IPS DF 19.7 (cell line): ENCODE results near the gene DICER1.

ENCODE experiments used
- DNase-seq: peaks from one replicate; pipeline ENCODE4 v3.0.0-alpha.2; 2013; ENCODE audit warnings: low read depth, low spot score

The DICER1 gene

DNA sequence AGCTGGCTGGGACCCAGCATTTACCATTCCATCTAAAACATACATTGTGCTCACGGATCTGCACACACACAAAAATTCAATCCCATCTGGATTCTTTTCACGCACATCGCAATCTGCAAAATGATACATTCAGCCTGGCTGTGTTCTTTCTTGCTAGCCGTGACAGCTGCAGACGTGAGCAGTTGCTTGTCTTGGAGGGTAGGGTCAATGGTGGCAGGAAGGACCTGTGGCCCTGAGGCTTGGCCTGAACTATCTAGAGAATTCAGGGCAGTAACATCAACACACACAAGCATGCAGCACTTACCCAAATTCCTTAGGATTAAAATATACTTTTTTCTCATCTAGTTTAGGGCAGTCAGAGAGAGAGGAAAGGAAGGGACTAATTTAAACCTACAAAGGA is 72.0 kb downstream of the DICER1 start:
- DNase-seq: no peak

DNA sequence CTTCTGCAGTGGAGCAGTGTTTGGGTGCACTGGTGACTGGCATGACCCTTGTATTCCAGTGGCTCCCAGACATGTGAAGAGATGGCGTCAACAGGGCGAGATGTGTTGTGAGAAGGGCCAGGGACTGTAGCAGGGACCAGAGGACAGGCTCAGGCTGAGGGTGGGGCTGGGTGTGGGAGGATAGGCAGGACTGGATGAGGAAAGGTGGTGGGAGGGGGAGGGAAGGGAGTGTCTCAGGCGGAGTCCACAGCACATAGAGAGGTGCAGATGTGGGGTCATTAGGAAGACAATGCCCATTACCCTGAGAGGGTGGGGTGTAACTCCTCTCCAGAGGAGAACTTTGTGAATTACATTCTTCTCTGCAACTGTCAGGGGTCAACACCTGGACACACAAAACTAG is 78.5 kb downstream of the DICER1 start:
- DNase-seq: peak; percentile 15

DNA sequence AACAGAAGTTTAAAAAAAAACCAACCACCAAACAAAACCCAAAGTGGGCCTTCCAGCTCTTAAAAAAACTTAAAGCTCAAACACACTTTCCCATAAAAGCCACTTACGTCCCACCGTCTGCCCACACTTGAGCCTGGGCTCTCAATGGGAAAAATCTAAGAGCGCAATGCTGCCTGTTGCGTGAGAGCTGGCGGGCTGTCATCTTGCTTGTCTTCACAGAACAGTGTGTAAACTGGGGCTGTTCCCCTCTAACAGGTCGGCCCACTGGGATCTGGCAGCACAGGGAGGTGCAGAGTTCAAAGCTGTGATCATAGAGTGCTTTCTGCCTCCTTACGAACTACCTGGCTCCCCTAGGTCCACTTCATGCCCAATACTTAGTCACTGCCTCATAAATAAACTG is 80.0 kb downstream of the DICER1 start:
- no peak for DNase-seq

DNA sequence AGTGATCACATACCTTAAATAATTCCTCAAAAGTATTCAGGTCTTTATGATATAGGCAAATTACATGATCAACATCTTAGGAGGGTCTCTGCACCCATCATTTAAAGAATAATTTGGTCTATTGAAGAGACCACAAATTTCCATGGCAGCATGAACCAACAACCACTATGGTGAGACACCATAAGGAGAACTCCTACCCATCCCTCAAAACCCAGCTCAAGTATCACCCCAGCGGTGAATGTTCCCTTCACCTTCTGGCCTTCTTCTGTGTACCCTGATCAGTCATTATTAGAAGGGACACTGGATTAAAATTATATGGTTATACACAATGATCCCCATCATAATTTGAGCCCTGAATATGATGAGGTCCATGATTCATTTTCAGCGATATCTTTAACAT is 81.5 kb downstream of the DICER1 start:
- no peak for DNase-seq

DNA sequence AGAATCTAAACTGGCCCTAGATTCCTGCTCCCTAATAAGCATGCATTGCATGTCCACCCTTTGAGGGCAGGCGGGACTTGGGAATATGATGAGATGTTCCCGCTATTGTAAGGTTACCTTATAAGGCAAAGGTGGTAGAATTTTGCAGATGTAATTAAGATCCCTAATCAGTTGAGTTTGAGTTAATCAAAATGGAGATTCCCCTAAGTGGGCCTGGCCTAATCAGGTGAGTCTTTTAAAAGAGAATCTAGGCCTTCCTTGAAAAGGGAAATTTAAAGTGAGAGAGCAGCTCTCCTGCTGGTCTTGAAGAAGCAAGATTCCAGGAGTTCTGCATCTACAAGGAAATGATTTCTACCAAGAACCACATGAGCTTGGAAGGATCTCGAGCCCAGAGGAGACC is 83.4 kb downstream of the DICER1 start:
- DNase-seq: no peak

DNA sequence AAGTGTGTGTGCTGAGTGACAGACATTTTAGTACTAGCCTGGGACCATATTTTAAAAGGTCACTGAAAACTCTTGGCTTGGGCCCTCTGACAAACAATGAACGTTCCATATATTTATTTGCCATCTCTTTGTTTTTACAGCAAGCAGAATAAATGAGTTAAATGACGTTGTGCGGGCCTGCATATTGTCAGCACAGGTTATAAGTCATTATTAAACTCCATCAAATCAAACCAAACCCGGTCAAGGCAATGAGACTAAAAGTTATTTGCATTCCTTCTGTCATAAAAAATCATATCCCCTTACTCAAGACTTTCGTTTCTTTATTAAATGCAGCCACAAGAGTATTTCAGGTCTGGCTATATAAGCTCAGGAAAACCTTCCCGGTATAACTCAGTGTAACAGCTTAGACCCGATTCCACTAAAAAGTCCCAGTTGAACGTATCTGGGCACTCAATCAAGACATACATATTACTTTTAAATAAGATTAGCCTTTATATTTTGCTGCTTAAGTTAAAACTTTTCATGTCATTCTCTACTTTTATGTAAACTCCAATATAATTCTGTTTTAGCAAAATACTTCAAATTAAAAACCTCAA is 84.9 kb downstream of the DICER1 start:
- DNase-seq: no peak

DNA sequence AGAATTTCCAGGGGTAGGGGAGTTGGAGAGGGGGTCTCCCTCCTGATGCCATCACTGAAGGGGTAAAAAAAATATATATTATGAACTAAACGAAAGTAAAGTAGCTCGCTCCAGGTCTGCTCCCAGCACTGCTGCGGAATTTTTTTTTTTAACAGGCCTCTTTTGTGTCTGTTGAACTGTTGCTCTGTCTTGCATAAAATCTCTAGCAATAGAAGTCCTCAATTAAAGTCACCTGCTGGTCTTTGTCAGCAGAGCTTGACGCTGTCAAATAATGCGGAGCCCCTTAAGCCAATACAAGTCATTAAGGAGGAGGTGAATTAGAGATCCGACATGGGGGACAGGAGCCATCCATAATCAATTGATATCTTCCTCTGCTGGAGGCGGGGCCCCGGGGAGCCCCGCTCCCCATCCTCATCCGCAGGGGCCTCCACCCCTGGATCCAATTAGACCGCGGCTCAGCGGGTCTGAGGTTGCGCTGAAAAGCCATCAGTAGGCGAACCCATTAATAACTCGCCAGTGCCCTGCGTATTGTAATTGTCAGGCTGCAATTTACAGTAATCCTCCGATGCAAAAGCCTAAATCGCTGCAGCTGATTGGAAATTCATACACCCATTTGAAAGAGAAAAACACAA is 85.6 kb downstream of the DICER1 start:
- no peak for DNase-seq

DNA sequence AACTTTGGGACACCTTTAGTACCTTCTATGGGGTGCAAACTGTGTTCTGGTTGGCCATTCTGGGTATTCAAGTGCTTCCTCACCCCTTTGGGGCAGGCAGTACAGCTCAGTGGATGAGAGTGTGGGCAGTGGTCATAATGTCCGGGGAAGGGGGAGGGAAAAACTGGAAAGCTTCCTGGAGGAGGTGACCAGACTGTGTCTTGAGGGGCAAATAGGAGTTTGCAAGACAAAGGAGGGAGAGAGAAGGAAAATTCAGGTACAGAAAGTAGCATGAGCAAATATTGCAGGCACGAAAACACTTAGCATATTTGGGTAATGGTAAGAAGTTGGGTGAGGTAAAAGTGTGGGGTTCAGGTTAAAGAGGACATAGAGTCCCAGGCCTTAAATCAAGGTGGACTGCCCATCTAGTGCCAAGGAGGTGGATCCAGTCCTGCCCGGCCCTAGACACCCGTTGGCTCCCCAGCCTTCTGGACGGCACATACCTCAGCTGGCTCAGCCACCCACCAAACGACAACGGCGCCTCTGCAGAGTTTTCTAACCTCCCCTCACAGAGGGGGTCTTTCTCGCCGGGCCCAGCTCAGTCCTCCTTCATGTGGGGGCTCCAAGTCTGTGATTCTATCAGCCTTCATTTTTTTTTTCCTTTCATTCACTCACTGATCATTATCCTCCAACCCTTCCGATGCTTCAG is 86.4 kb downstream of the DICER1 start:
- no peak for DNase-seq

DNA sequence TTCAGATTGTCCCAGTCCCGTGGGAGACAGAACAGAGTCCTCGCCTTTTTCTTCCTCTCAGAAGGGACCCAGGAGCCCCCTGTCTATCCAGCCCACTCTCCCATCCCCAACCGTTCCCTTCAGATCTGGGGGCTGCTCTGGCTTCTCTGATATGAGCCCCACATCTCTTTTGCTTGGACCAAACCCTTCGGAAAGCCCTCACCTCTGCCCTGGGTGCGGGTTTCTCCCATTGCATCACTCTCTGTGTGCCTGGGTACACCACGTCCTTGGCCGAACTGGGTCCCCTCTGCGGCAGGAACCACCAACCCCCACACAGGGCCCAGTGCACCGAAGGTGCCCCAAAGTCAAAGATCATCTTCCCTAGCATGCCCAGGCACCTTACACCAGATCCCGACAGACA is 87.8 kb downstream of the DICER1 start:
- DNase-seq: no peak

DNA sequence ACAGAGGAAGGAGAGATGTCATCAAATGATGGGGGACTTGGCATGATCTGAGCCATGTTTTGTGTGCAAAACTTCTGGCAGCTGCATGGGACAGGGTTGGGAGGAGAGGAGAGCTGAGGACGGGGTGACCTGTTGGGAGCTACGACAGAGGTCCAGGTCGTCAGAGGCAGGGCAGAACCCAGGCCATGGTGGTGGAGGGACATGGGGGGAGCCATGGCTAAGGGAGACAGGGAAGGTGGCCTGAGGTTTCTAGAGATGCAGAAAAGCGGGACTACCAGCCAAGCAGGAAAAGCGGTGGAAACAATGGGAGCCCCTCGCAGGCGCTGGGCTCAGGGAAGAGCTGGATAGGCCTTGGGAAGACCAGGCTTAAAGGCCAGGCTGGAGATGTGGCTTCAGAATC is 88.3 kb downstream of the DICER1 start:
- no peak for DNase-seq

DNA sequence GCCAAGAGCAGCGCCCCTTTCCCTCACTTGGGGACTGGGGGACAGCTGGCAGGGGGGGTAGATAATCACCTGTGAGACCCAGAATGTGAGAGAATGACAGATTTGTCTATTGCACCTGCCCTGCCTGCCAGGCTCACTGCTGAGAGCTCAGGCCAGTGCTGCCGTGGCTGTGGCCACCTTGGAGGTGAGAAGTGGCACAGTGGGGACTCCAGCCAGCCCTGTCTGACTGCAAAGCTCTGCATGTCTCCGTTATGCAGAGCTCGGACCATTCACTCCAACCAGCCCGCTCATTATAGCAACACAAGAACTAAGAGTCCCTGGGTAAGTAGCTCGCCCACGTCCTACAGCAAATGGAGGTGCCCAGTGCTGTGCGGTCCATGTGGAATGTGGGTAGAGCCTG is 88.8 kb downstream of the DICER1 start:
- DNase-seq: no peak

DNA sequence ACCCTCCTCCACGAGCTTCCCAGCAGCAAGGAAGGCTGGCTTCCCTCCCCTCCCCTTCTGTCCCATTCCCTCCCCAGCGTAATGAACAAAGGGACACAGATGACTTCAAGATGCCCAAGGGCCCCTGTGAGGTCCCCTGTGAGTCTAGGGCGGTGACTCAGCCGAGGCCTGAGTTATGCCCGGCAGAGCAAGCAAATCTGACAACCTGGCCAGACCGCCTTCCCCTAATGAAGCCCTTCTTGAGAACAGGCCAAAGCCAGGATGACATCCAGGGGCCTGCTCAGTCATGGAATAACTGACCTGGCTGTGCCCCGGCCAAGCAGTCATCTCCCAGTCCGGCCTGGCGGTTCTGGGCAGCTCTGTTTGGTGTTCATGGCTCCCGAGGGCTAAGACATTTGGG is 89.2 kb downstream of the DICER1 start:
- no peak for DNase-seq

DNA sequence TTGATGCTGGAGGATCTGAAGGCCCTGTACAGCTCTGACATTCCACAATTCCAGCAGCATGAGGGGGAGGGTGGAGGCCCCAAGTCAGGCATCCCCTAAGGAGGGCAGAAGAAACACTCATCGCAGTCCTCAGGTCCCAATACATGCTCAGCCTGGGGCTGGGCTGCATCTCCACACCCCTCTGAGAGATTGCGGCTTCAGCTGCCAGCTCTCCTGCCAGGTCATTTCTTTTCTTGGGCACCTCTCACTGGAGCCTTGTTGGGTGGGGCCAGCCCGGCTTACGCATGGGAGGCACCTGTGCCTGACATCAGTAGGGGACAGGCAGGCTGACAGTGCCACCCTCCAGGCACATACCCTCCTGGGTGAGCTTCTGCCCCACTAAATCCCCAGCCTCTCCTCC is 89.8 kb downstream of the DICER1 start:
- DNase-seq: no peak

DNA sequence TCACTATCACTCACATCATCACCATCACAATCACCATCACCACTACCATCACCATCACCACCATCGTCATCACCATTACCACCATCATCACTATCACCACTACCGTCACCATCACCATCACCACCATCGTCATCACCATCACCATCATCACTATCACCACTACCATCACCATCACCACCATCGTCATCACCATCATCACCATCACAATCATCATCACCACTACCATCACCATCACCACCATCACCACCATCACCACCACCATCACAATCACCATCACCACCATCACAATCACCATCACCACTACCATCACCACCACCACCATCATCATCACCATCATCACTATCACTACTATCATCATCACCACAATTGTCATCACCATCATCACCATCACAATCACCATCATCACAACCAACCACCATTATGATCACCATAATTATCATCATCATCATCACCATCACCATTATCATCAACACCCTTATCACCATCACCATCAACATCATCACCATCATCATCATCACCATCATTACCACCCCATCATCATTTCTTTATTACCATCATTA is 90.8 kb downstream of the DICER1 start:
- DNase-seq: no peak

DNA sequence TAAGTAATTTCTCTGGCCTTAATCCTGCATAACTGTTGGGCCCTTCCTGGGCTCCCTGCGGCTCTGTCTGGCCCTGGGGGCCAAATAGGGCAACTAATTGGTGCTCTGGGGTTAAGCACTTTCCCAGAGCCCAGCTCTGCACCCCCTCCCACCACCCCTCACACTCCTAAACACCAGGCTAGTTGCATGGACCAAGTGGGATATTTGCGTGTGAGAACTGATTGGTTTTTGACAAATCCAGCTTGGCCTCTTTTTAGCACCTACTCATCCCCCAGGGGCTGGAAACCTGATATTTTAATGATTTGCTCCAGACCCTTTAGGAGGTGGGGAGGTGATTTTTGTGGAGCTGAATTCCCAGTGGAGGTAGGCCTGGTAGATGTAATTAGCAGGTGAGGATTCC is 91.9 kb downstream of the DICER1 start:
- DNase-seq: no peak

DNA sequence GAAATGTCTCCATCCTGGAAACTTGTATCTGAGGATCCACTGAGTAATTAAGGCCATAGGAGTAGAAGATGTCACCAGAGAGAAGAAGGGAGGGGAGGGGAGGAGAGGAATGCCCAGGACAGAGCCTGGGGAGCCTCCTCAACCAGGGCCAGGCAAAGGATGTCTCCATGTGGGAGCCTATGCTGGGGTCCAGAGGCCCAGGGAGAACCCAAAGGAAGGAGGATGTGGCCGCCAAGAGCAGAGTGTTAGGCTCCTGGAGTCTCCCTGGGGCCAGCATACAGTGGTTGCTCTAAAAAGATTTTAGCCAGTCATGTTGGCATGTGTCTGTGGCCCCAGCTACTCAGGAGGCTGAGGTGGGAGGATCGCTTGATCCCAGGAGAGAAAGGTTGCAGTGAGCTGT is 92.6 kb downstream of the DICER1 start:
- no peak for DNase-seq

DNA sequence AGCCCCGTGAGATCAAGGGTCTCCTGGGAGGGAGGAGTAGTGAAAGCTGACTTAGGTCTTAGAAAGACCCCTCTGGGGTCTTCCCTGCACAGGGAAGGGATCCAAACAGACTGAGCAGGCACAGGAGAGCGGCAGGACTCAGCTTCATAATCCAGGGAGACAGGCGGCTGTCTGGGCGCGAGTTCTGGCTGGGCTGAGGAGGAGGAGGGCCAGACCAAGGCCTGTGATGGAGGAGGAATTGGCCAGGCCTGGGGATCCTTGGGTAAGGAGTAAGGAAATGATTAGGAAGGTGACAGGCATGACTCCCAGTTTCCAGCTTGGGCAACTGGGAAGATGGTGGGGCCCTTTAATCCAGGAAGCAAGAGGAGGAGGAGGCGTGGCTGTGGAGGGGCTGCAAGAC is 93.1 kb downstream of the DICER1 start:
- DNase-seq: no peak

DNA sequence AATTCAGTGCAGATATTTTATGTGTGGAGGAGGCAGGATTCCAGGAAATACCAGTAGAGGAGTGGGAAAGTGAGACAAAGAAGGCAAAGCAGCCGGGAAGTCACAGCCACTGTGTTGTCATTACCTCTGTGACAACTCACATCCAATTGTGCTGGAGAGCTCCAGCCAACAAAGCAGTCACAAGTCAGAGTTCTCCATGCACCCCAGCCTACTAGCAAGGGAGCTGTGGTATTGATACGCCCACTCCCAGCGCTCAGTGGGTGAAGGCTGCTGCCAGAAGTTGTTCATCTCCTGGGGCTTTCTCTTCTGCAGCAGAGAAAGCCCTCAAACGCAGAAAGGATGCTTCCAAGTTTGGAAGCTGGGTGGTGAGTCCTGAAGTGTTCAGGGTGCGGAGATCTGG is 93.9 kb downstream of the DICER1 start:
- DNase-seq: no peak

DNA sequence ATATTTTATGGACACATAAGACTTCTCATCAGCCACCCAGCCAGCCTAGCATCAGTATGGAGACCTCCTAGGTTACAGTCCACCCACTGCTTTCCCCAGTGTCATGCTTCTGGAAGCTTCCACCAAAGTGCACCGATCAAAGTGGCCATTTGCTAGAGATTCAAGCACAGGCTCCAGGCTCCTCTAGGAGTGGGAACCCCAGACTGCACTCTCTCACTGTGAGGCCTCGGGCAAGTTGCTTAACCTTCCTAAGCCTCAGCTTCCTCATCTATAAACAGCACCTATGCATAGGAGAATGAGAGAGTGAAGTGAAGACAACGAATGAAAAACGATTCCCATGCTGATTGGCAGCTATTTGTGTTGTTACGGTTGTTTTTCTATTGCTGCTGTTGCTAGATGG is 94.4 kb downstream of the DICER1 start:
- DNase-seq: no peak

DNA sequence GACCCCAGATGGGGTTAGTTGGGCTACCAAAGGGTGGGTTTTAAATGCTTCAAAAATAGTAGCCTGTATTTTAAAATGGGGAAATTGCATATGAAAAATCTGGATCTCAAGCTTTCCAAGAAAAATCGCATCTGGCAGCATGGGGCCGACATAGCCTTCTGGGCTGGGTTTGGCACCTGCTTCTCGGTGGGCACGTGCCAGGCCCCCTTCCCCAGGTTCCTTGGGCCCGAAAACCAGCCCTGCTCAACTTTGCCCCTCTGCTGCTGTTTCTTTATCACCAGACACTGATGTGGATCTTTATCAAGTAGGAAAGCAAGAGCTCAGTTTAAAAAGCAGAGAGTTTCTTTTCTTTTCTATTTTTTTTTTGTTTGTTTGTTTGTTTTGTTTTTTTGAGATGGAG is 95.1 kb downstream of the DICER1 start:
- DNase-seq: no peak

DNA sequence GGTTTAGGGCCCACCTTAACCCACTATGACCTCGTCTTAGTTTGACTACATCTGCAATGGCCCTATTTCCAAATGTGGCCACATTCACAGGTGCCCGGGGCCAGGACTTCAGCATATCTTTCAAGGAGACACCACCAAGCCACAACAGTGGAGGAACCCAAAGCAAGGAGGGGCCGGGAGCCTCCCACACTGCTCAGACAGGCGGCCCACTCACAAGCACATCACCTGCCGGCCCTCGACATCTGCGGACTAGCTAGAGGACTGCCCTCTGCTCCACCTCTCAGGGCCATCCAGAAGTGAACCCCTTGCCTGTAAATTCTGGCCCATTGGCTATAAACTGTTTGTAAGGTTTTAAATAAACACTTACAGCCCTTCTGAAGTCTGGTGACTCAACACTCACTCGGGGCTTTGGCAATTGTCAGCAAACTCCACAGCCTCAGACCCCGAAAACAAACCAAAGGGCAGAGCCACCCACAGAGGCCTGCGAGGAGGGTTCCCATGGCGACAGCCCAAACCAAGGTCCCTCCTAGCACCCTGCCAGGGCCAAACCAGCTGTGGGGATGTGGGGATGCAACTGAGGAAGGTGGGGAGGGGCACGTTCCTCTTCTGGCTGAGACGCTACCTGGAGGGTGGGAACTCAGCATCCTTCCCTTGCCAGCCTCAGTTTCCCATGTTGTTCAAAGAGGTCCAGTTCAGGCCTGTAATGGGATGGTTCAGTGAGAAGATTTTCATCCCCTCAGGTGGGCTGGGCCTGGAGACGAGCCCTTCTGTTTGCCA is 95.8 kb downstream of the DICER1 start:
- no peak for DNase-seq

DNA sequence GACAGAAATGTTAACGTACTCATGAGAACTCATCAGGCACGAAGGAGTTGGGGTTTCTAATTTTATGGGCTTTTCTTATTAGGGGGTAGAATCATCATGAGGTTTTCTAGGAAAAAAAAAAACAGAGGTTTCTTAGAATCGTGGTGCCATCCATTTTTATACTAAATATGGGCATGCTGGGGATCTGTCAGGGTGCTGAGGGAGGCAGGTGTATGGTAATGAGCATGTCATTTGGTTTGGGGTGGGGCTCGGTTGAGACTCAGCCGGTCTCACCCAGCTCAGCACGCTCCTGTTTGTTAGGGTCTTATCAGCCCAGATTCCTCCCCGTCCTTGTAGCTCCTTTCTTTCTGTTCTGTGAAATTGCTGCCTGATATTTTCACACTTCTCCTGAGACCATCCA is 98.2 kb downstream of the DICER1 start:
- DNase-seq: no peak
